Heart right ventricle (tissue), 16 donors: ENCODE measurements around the gene RASA1. TPM values are rescaled to one million over a fixed set of nuclear protein-coding genes. Genes with fewer than 3 reads are reported as not detected.

Experiments
- ATAC-seq, 8 donors: fragments of 200-7000 bp; cut with Tn5 transposase; one replicate each; pipeline ENCODE4 v1.9.1; 2020; ENCODE audit warnings: mild to moderate bottlenecking in 8 of 8, moderate library complexity in 8 of 8, moderate number of reproducible peaks in 1 of 8
- DNase-seq, 2 donors: peaks; one replicate each; pipeline ENCODE4 v3.0.0-alpha.2; 2020
- H3K27ac ChIP-seq, 10 donors: fragments of 200-600 bp; sonication (generic) in 2 of 10; one replicate each; pipeline versions ENCODE4 v1.5.0 to v1.8.0; 2020 to 2022; ENCODE audit warnings: mild to moderate bottlenecking in 3 of 10
- H3K27me3 ChIP-seq, 7 donors: fragments of 200-600 bp; one replicate each; pipeline ENCODE4 v1.8.0; 2021 to 2022; ENCODE audit warnings: mild to moderate bottlenecking in 2 of 7
- H3K36me3 ChIP-seq, 9 donors: fragments of 200-600 bp; sonication (generic) in 1 of 9; one replicate each; pipeline versions ENCODE4 v1.5.0 to v1.8.0; 2020 to 2022; ENCODE audit warnings: mild to moderate bottlenecking in 2 of 9
- H3K4me1 ChIP-seq, 9 donors: fragments of 200-600 bp; sonication (generic) in 1 of 9; one replicate each; pipeline versions ENCODE4 v1.5.0 to v1.8.0; 2020 to 2022; ENCODE audit warnings: mild to moderate bottlenecking in 4 of 9
- H3K4me3 ChIP-seq, 10 donors: fragments of 200-600 bp; sonication (generic) in 2 of 10; one replicate each; pipeline versions ENCODE4 v1.5.0 to v1.8.0; 2020 to 2022; ENCODE audit warnings: mild to moderate bottlenecking in 7 of 10, moderate library complexity in 2 of 10
- H3K9me3 ChIP-seq, 11 donors: fragments of 200-600 bp in 10 of 11; sonication (generic) in 2 of 11; one replicate each; pipeline versions ENCODE4 v1.5.0 to v1.8.0; 2013 to 2022; ENCODE audit warnings: mild to moderate bottlenecking in 2 of 11, control low read depth in 1 of 11, moderate library complexity in 1 of 11
- WGBS, 2 donors: extraction: QIAGEN DNeasy Blood & Tissue Kit; methylation state at CpG; one replicate each; pipeline ENCODE4 v1.1.7; 2013; ENCODE audit warnings: inconsistent platforms in 1 of 2; 5-methylcytosine and 5-hydroxymethylcytosine counted together
- intact Hi-C, 10 donors: fragments of 100-400 bp; cut with DNase I; formaldehyde crosslinking; loops; one replicate each; pipeline versions ENCODE4 v1.11.1 to v1.14.2; 2022
- polyA plus RNA-seq, 2 donors: library from polyadenylated mRNA; stranded (reverse); fragments of 200-250 nt; gene quantifications; one replicate each; pipeline ENCODE4 v1.2.3, GENCODE V29; 2013
- total RNA-seq, 10 donors: library from RNA; stranded (reverse); fragmentation: NEBNext Ultra II Directional in 3 of 10; extraction: Animal tissue kit (Norgen Biotek cat#: 25700) in 3 of 10; gene quantifications; one replicate each; pipeline versions ENCODE4 v1.2.1 to v1.2.4, GENCODE V29; 2021 to 2023
- TF ChIP-seq, protein P1 (sequence below), 9 donors: fragments of 200-600 bp; sonication (generic) in 2 of 9; IDR thresholded peaks; one replicate each; pipeline versions ENCODE4 v1.5.0 to v1.8.0; 2021 to 2022; ENCODE audit warnings: antibody characterized with exemption in 9 of 9, mild to moderate bottlenecking in 5 of 9, moderate library complexity in 1 of 9
- donor health status: Arrhythmogenic right ventricular cardiomyopathy.
- donor health status: ischemic (EF 13 %, LVEDD 7.1; RV severe dilation, severe dysfunction).
- donor health status: healthy with polysubstance abuse.
- donor health status: DM: no; HTN: yes; CAD: no.
- donor health status: DM: no; HTN: no; CAD: no.
- donor health status: ischemic (EF 25% LVEDD 6.9; RV normal size, moderate dysfunction).
- donor health status: ischemic (EF 25% LVEDD 5.7; RV mildly dilated, moderate dysfunction).
- donor health status: healthy.
- donor health status: DM: yes; HTN: yes; CAD: no.
- donor health status: Ischemic cardiomyopathy.
- donor health status: ischemic (EF 35%, LVEDD 5.7; RV mildly dilated, moderate dysfunction).
- donor health status: nonischemic (EF 11% LVEDD 7.7; RV severe dilation, severe dysfunction).
- donor health status: DM: yes; HTN: yes; CAD: no.
- donor health status: PGD.
- donor health status: ischemic (EF 29% LVEDD 5.4; RV normal size, mild dysfunction).
- donor health status: nonischemic (EF 23%, LVEDD 6.1; RV moderate dilation, normal function).

The RASA1 gene
- total and polyA plus RNA-seq, 12 donors: 6.5 to 21.0 (median 17.7) TPM

DNA sequence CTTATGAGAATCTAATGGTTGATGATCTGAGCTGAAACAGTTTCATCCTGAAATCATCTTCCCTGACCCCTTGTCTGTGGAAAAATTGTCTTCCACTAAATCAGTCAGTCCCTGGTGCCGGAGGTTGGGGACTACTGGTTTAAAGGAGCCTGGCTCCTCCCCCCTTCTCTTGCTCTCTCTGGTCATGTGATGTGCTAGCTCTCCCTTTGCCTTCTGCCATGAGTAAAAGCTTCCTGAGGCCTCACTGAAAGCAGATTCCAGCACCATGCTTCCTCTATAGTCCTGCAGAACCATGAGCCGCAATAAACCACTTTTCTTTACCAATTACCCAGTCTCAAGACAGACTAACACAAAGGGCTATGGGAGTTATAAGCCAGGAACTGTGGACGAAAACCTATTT, 54.7 kb downstream of the RASA1 start:
- H3K27me3 ChIP-seq: no peaks in the 10 kb centered on the region
- ATAC-seq (no peak), DNase-seq (no peak)
- intact Hi-C loops: no loop called here
- peaks cover 0 to 5% (median 0%) of the 10 kb centered on the region in 9 donors for H3K36me3 ChIP-seq
- H3K9me3 ChIP-seq: no peaks in the 10 kb centered on the region
- H3K27ac ChIP-seq: no peak overlapping the region
- peaks cover 0 to 14% (median 4%) of the 10 kb centered on the region in 9 donors for H3K4me1 ChIP-seq
- 96% methylated on average over 3 of the region's 3 CpGs for WGBS, 2 donors
- TF ChIP-seq, protein P1, sequence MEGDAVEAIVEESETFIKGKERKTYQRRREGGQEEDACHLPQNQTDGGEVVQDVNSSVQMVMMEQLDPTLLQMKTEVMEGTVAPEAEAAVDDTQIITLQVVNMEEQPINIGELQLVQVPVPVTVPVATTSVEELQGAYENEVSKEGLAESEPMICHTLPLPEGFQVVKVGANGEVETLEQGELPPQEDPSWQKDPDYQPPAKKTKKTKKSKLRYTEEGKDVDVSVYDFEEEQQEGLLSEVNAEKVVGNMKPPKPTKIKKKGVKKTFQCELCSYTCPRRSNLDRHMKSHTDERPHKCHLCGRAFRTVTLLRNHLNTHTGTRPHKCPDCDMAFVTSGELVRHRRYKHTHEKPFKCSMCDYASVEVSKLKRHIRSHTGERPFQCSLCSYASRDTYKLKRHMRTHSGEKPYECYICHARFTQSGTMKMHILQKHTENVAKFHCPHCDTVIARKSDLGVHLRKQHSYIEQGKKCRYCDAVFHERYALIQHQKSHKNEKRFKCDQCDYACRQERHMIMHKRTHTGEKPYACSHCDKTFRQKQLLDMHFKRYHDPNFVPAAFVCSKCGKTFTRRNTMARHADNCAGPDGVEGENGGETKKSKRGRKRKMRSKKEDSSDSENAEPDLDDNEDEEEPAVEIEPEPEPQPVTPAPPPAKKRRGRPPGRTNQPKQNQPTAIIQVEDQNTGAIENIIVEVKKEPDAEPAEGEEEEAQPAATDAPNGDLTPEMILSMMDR (IDR thresholded peaks at IDR 0.05): no peak
- no peak overlapping the region for H3K4me3 ChIP-seq

DNA sequence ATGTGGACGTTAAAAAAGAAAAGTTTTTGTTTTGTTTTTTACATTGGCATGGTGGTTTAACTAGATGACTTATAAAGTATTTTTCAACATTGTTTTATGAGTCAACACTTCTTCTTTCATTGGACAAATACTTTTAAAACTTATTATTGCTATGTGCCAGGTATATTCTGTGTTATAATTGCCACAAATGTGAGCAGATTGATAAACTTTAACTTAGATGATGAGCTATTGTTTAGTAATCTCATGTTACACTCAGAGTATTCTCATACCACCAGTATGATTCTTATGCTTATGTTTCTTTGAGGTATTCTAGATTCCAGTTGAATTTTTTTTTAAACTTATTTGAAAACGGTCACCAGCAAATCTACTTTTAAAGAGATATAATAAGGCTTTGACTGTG, 60.3 kb downstream of the RASA1 start:
- H3K9me3 ChIP-seq: no peaks in the 10 kb centered on the region
- H3K4me1 ChIP-seq: peaks cover 0 to 26% (median 12%) of the 10 kb centered on the region in 9 donors
- TF ChIP-seq, protein P1 (IDR thresholded peaks at IDR 0.05): no peak
- ATAC-seq (no peak), DNase-seq (no peak)
- no peak overlapping the region for H3K27ac ChIP-seq
- no peak overlapping the region for H3K4me3 ChIP-seq
- intact Hi-C loops: no loop called here
- 72 to 77% methylated on average over 2 of the region's 2 CpGs for WGBS, 2 donors
- peaks cover 0 to 18% (median 0%) of the 10 kb centered on the region in 9 donors for H3K36me3 ChIP-seq
- H3K27me3 ChIP-seq: no peaks in the 10 kb centered on the region

DNA sequence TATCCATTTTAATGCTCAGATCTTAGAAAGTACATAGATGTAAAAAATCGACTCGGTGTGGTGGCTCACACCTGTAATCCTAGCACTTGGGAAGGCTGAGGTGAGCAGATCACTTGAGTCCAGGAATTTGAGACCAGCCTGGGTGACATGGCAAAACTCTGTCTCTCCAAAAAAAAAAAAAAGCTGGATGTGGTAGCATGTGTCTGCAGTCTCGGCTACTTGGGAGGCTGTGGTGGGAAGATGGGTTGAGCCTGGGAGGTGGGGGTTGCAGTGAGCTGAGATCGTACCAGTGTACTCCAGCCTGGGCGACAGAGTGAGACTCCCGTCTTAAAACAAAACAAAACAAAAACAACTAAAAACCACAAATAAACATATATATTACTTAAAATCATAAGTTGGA, 61.4 kb downstream of the RASA1 start:
- DNase-seq (no peak), ATAC-seq (no peak)
- Histone ChIP-seq H3K27ac (no peak overlapping the region), H3K4me3 (no peak overlapping the region), H3K9me3 (no peaks in the 10 kb centered on the region), H3K36me3 (peaks cover 0 to 29% (median 0%) of the 10 kb centered on the region in 9 donors), H3K27me3 (no peaks in the 10 kb centered on the region), H3K4me1 (peaks cover 0 to 20% (median 9%) of the 10 kb centered on the region in 9 donors)
- TF ChIP-seq, protein P1 (IDR thresholded peaks at IDR 0.05): no peak
- intact Hi-C loops: no loop called here
- WGBS, 2 donors: 96 to 97% methylated on average over 6 of the region's 6 CpGs

DNA sequence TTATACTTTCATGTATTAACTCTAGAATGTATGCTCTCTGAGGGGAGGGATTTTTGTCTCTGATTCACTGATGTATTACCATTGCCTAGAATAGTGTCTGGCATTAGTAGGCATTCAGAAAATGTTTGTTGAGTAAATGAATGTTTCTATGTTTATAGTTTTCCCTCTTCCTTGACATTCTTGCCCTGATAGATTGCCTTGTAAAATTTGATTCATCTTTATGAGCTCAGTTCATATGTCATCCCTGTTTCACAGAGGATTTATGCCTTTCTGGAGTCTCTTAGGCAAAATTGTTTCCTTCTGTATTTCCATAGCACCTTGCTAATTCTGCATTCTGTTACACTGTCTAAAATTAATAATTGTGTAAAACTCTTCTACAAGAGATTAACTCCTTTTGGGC, 72.3 kb downstream of the RASA1 start:
- Histone ChIP-seq H3K27me3 (no peaks in the 10 kb centered on the region), H3K4me1 (peaks cover 0 to 15% (median 5%) of the 10 kb centered on the region in 9 donors), H3K36me3 (peaks cover 0 to 83% (median 18%) of the 10 kb centered on the region in 9 donors), H3K9me3 (peaks cover 0 to 3% (median 0%) of the 10 kb centered on the region in 11 donors), H3K4me3 (no peak overlapping the region), H3K27ac (peak overlapping the region in 1 of 10 donors; percentile 67)
- intact Hi-C loops: no loop called here
- DNase-seq (no peak), ATAC-seq (no peak)
- TF ChIP-seq, protein P1 (IDR thresholded peaks at IDR 0.05): no peak
